ENCODE data around the gene CAPS. TPM values are rescaled to one million over a fixed set of nuclear protein-coding genes. Genes with fewer than 3 reads are reported as not detected.

CAPS gene
- polyA plus RNA-seq, 1 donor, result 16.7 TPM

- no peak for DNase-seq
- peaks cover 5% of the 10 kb centered on the region for H3K4me1 ChIP-seq (ENCODE audit: control insufficient read depth, insufficient read depth, low read length)
These were observed 20.9 kb downstream of the CAPS start for GRCh38 chr19:5934774-5935472.

GRCh38 chr19:5935473-5936291 lies 21.6 kb downstream of the CAPS start:
- peaks cover 78% of the 10 kb centered on the region for H3K36me3 ChIP-seq (ENCODE audit: control insufficient read depth, insufficient read depth, low read length)
- no CpG with 5 or more reads among the region's 25 CpGs for WGBS (ENCODE audit: insufficient coverage, low lambda C conversion rate)
- peaks cover 4% of the 10 kb centered on the region for H3K9me3 ChIP-seq (ENCODE audit: control insufficient read depth, low read depth, low read length)
- peak overlapping the region; percentile 38 for H3K27ac ChIP-seq (ENCODE audit: low read length)
- no peak for DNase-seq
- H3K4me1 ChIP-seq (ENCODE audit: control insufficient read depth, insufficient read depth, low read length), result peaks cover 5% of the 10 kb centered on the region
- no peak overlapping the region for H3K4me3 ChIP-seq (ENCODE audit: low read length)
- H3K27me3 ChIP-seq (ENCODE audit: control insufficient read depth, insufficient read depth, low read length), result no peaks in the 10 kb centered on the region

More at GRCh38 chr19:5934774-5935472, 20.9 kb downstream of the CAPS start:
- H3K4me3 ChIP-seq (ENCODE audit: low read length), result no peak overlapping the region
- no peaks in the 10 kb centered on the region for H3K27me3 ChIP-seq (ENCODE audit: control insufficient read depth, insufficient read depth, low read length)
- H3K27ac ChIP-seq (ENCODE audit: low read length), result peak overlapping the region; percentile 12
- no CpG with 5 or more reads among the region's 16 CpGs for WGBS (ENCODE audit: insufficient coverage, low lambda C conversion rate)
- peaks cover 78% of the 10 kb centered on the region for H3K36me3 ChIP-seq (ENCODE audit: control insufficient read depth, insufficient read depth, low read length)
- H3K9me3 ChIP-seq (ENCODE audit: control insufficient read depth, low read depth, low read length), result peaks cover 4% of the 10 kb centered on the region

GRCh38 chr19:5936292-5936592 lies 22.2 kb downstream of the CAPS start:
- H3K4me1 ChIP-seq (ENCODE audit: control insufficient read depth, insufficient read depth, low read length), result peaks cover 5% of the 10 kb centered on the region

GRCh38 chr19:5937550-5937949 lies 23.5 kb downstream of the CAPS start:
- H3K4me1 ChIP-seq (ENCODE audit: control insufficient read depth, insufficient read depth, low read length), result peaks cover 5% of the 10 kb centered on the region
- H3K4me3 ChIP-seq (ENCODE audit: low read length), result no peak overlapping the region
- H3K27ac ChIP-seq (ENCODE audit: low read length), result no peak overlapping the region
- peaks cover 4% of the 10 kb centered on the region for H3K9me3 ChIP-seq (ENCODE audit: control insufficient read depth, low read depth, low read length)
- DNase-seq, result no peak
- no CpG with 5 or more reads among the region's 10 CpGs for WGBS (ENCODE audit: insufficient coverage, low lambda C conversion rate)
- no peaks in the 10 kb centered on the region for H3K27me3 ChIP-seq (ENCODE audit: control insufficient read depth, insufficient read depth, low read length)
- peaks cover 70% of the 10 kb centered on the region for H3K36me3 ChIP-seq (ENCODE audit: control insufficient read depth, insufficient read depth, low read length)

More at GRCh38 chr19:5936292-5936592, 22.2 kb downstream of the CAPS start:
- H3K27ac ChIP-seq (ENCODE audit: low read length), result peak overlapping the region; percentile 38
- peaks cover 78% of the 10 kb centered on the region for H3K36me3 ChIP-seq (ENCODE audit: control insufficient read depth, insufficient read depth, low read length)
- H3K27me3 ChIP-seq (ENCODE audit: control insufficient read depth, insufficient read depth, low read length), result no peaks in the 10 kb centered on the region
- H3K9me3 ChIP-seq (ENCODE audit: control insufficient read depth, low read depth, low read length), result peaks cover 4% of the 10 kb centered on the region
- H3K4me3 ChIP-seq (ENCODE audit: low read length), result no peak overlapping the region
- no peak for DNase-seq
- no CpG with 5 or more reads among the region's 9 CpGs for WGBS (ENCODE audit: insufficient coverage, low lambda C conversion rate)

- no peak overlapping the region for H3K4me3 ChIP-seq (ENCODE audit: low read length)
- DNase-seq, result no peak
- H3K27me3 ChIP-seq (ENCODE audit: control insufficient read depth, insufficient read depth, low read length), result no peaks in the 10 kb centered on the region
- H3K4me1 ChIP-seq (ENCODE audit: control insufficient read depth, insufficient read depth, low read length), result peaks cover 8% of the 10 kb centered on the region
- H3K27ac ChIP-seq (ENCODE audit: low read length), result no peak overlapping the region
- H3K36me3 ChIP-seq (ENCODE audit: control insufficient read depth, insufficient read depth, low read length), result peaks cover 58% of the 10 kb centered on the region
- 94% methylated on average over 3 of the region's 21 CpGs for WGBS (ENCODE audit: insufficient coverage, low lambda C conversion rate)
- no peaks in the 10 kb centered on the region for H3K9me3 ChIP-seq (ENCODE audit: control insufficient read depth, low read depth, low read length)
These were observed 26.5 kb downstream of the CAPS start for GRCh38 chr19:5940260-5941208.

GRCh38 chr19:5941673-5942072 lies 27.6 kb downstream of the CAPS start:
- Histone ChIP-seq H3K4me3 (ENCODE audit: low read length) (no peak overlapping the region), H3K4me1 (ENCODE audit: control insufficient read depth, insufficient read depth, low read length) (peaks cover 4% of the 10 kb centered on the region), H3K27ac (ENCODE audit: low read length) (no peak overlapping the region), H3K9me3 (ENCODE audit: control insufficient read depth, low read depth, low read length) (no peaks in the 10 kb centered on the region), H3K27me3 (ENCODE audit: control insufficient read depth, insufficient read depth, low read length) (no peaks in the 10 kb centered on the region), H3K36me3 (ENCODE audit: control insufficient read depth, insufficient read depth, low read length) (peaks cover 54% of the 10 kb centered on the region)
- WGBS (ENCODE audit: insufficient coverage, low lambda C conversion rate), result no CpG with 5 or more reads among the region's 11 CpGs
- no peak for DNase-seq

- peaks cover 13% of the 10 kb centered on the region for H3K4me1 ChIP-seq (ENCODE audit: control insufficient read depth, insufficient read depth, low read length)
- H3K27ac ChIP-seq (ENCODE audit: low read length), result peak overlapping the region; percentile 35
- DNase-seq, result no peak
- no peaks in the 10 kb centered on the region for H3K9me3 ChIP-seq (ENCODE audit: control insufficient read depth, low read depth, low read length)
- no CpG with 5 or more reads among the region's 10 CpGs for WGBS (ENCODE audit: insufficient coverage, low lambda C conversion rate)
- H3K4me3 ChIP-seq (ENCODE audit: low read length), result no peak overlapping the region
- peaks cover 40% of the 10 kb centered on the region for H3K36me3 ChIP-seq (ENCODE audit: control insufficient read depth, insufficient read depth, low read length)
- no peaks in the 10 kb centered on the region for H3K27me3 ChIP-seq (ENCODE audit: control insufficient read depth, insufficient read depth, low read length)
These were observed 29.0 kb downstream of the CAPS start for GRCh38 chr19:5943045-5943444.

GRCh38 chr19:5943623-5944022 lies 29.6 kb downstream of the CAPS start:
- DNase-seq, result no peak
- H3K4me1 ChIP-seq (ENCODE audit: control insufficient read depth, insufficient read depth, low read length), result peaks cover 13% of the 10 kb centered on the region
- peaks cover 40% of the 10 kb centered on the region for H3K36me3 ChIP-seq (ENCODE audit: control insufficient read depth, insufficient read depth, low read length)
- no peak overlapping the region for H3K4me3 ChIP-seq (ENCODE audit: low read length)
- no peaks in the 10 kb centered on the region for H3K9me3 ChIP-seq (ENCODE audit: control insufficient read depth, low read depth, low read length)
- no peaks in the 10 kb centered on the region for H3K27me3 ChIP-seq (ENCODE audit: control insufficient read depth, insufficient read depth, low read length)
- H3K27ac ChIP-seq (ENCODE audit: low read length), result peak overlapping the region; percentile 53
- no CpG with 5 or more reads among the region's 10 CpGs for WGBS (ENCODE audit: insufficient coverage, low lambda C conversion rate)

- Histone ChIP-seq H3K27me3 (ENCODE audit: control insufficient read depth, insufficient read depth, low read length) (no peaks in the 10 kb centered on the region), H3K36me3 (ENCODE audit: control insufficient read depth, insufficient read depth, low read length) (peaks cover 28% of the 10 kb centered on the region), H3K4me1 (ENCODE audit: control insufficient read depth, insufficient read depth, low read length) (peaks cover 40% of the 10 kb centered on the region), H3K4me3 (ENCODE audit: low read length) (no peak overlapping the region), H3K9me3 (ENCODE audit: control insufficient read depth, low read depth, low read length) (no peaks in the 10 kb centered on the region), H3K27ac (ENCODE audit: low read length) (peak overlapping the region; percentile 37)
- no CpG with 5 or more reads among the region's 13 CpGs for WGBS (ENCODE audit: insufficient coverage, low lambda C conversion rate)
- DNase-seq, result no peak
These were observed 33.4 kb downstream of the CAPS start for GRCh38 chr19:5947435-5947834.
